Measurements from ENCODE around the gene BNIP3.

DNA sequence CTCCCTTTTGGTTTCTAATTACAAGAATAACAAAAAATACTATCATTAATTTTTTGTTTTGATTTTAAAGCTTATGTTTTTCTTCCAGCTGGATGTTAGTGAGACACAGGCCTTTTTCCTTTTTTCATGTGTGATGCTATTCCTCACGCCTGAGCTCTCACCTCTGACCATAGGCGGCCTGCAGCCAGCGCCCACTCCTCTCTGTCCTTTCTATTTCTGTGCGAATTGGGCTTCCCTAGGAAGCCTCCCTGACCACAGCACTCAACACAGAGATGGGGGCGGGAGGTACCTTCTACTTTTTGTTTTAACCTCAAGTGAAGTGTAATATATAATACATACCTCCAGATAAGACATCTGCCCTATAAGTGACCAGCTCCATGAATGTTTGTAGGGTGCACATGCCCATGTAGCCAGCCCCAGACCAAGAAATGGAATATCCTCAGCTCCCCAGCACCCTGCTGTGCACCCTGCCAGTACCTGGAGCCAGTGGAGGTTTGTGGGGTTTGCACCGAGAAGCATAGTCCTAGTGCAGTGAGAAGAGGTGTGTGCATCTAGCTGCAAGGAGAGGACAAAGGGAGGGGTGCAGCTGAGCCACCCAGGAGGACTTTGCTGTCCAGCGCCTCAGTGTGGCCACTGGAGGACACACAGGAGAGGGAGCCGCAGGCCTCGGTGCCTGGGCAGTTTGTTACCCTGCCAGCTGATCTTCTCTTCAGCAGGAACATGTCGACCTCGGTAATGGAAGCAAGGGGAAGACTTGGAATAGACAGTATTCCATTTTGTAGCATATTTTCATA is 38.5 kb downstream of the BNIP3 start:
- TF ChIP-seq ZFP3 (CRISPR knock-in tag; IDR thresholded peaks at IDR 0.05) (no peak), ARNTL (CRISPR knock-in tag; IDR thresholded peaks at IDR 0.05; ENCODE audit: borderline replicate concordance, low read depth) (no peak), ZC3H10 (CRISPR knock-in tag; IDR thresholded peaks at IDR 0.05) (no peak), SNAI2 (CRISPR knock-in tag; IDR thresholded peaks at IDR 0.05) (no peak), TOX (CRISPR knock-in tag; IDR thresholded peaks at IDR 0.05; ENCODE audit: borderline replicate concordance) (no peak)

All from SK-N-SH treated with all-trans-retinoic acid at 6 μM for 48 hours (cell line).